H1 (cell line): ENCODE results near the gene TEX48. TPM values are rescaled to one million over a fixed set of nuclear protein-coding genes. Genes with fewer than 3 reads are reported as not detected.

ENCODE experiments used
- YY1 ChIP-seq: IDR thresholded peaks from 2 replicates; pipeline ENCODE4 v1.6.1; 2011; ENCODE audit warnings: low read depth, mild to moderate bottlenecking, low read length
- polyA plus RNA-seq, 7 experiments: library from polyadenylated mRNA; depleted of rRNA in 3 of 7; stranded (reverse) in 5 of 7; unstranded in 2 of 7; fragments of >200 nt in 5 of 7; fragments of 200-250 nt in 2 of 7; gene quantifications; 1 replicate in 5 of 7; 2 replicates in 1 of 7; 4 replicates in 1 of 7; pipeline versions ENCODE4 v1.2.1 to v1.2.3, GENCODE V29; 2011 to 2013; ENCODE audit warnings: missing spikeins in 2 of 7, mixed read lengths in 2 of 7
- total RNA-seq: library from RNA; stranded (reverse); fragmentation: NEBNext Ultra II Directional; extraction: Animal tissue kit (Norgen Biotek cat#: 25700); gene quantifications from 2 replicates; pipeline ENCODE4 v1.2.1, GENCODE V29; 2021
- TF ChIP-seq, protein P1 (sequence below): IDR thresholded peaks from 2 replicates; pipeline ENCODE4 v1.6.1; 2012; ENCODE audit warnings: inconsistent platforms

The TEX48 gene
- total and polyA plus RNA-seq, 2 of the 8 experiments (the other 6 are each of a cell fraction or from before 2014, with no cell fraction given) = not detected

GRCh38 chr9:114621975-114622609 is 59.9 kb downstream of the TEX48 start (continued):
- TF ChIP-seq, protein P1, sequence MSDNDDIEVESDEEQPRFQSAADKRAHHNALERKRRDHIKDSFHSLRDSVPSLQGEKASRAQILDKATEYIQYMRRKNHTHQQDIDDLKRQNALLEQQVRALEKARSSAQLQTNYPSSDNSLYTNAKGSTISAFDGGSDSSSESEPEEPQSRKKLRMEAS = no peak
- TF ChIP-seq YY1 = no peak
